ENCODE measurements around the gene FOSL2.

FOSL2 gene

GRCh38 chr2:28349546-28350165 is 43.0 kb upstream of the FOSL2 start:
- Histone ChIP-seq H3K27ac (replicated peaks) (no peak overlapping the region), H3K4me3 (replicated peaks; ENCODE audit: insufficient read depth, low read length) (no peak overlapping the region), H3K27me3 (ENCODE audit: insufficient read depth, poor library complexity, severe bottlenecking) (no peaks in the 10 kb centered on the region)
- DNase-seq (ENCODE audit: low read depth in 1 of 2, low spot score in 1 of 2): no peak
- no peak for TF ChIP-seq GABPA (IDR thresholded peaks at IDR 0.05; ENCODE audit: low read depth)
- TF ChIP-seq SPI1 (IDR thresholded peaks at IDR 0.05; ENCODE audit: borderline replicate concordance, low read depth): no peak

DNA sequence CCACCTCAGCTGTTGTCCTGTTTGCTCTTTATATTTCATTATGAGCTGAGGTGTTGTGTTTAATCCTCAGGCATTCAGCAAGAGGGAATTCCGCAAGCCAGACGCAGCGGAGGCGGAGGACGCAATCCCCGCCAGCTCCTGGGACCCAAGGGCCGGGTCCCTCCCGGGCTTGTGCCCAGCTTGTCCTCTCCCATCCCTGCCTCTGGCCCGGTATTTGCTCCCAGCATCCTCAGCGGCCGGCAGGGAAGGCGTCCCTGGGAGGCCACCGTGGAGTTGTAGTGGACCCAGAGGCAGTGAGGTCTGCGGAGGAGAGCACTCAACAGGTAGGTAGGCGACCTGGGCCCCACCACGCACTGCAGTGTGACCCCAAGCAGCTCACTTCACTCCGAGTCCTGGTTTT is 42.5 kb upstream of the FOSL2 start:
- DNase-seq (ENCODE audit: low read depth in 1 of 2, low spot score in 1 of 2): no peak
- Histone ChIP-seq H3K4me3 (replicated peaks; ENCODE audit: insufficient read depth, low read length) (no peak overlapping the region), H3K27ac (replicated peaks) (no peak overlapping the region), H3K27me3 (ENCODE audit: insufficient read depth, poor library complexity, severe bottlenecking) (no peaks in the 10 kb centered on the region)
- TF ChIP-seq GABPA (IDR thresholded peaks at IDR 0.05; ENCODE audit: low read depth) (no peak), SPI1 (IDR thresholded peaks at IDR 0.05; ENCODE audit: borderline replicate concordance, low read depth) (no peak), POLR2AphosphoS5 (IDR thresholded peaks at IDR 0.05; ENCODE audit: low read depth) (no peak)
- TF ChIP-seq, protein P1, sequence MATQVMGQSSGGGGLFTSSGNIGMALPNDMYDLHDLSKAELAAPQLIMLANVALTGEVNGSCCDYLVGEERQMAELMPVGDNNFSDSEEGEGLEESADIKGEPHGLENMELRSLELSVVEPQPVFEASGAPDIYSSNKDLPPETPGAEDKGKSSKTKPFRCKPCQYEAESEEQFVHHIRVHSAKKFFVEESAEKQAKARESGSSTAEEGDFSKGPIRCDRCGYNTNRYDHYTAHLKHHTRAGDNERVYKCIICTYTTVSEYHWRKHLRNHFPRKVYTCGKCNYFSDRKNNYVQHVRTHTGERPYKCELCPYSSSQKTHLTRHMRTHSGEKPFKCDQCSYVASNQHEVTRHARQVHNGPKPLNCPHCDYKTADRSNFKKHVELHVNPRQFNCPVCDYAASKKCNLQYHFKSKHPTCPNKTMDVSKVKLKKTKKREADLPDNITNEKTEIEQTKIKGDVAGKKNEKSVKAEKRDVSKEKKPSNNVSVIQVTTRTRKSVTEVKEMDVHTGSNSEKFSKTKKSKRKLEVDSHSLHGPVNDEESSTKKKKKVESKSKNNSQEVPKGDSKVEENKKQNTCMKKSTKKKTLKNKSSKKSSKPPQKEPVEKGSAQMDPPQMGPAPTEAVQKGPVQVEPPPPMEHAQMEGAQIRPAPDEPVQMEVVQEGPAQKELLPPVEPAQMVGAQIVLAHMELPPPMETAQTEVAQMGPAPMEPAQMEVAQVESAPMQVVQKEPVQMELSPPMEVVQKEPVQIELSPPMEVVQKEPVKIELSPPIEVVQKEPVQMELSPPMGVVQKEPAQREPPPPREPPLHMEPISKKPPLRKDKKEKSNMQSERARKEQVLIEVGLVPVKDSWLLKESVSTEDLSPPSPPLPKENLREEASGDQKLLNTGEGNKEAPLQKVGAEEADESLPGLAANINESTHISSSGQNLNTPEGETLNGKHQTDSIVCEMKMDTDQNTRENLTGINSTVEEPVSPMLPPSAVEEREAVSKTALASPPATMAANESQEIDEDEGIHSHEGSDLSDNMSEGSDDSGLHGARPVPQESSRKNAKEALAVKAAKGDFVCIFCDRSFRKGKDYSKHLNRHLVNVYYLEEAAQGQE (IDR thresholded peaks at IDR 0.05; ENCODE audit: insufficient replicate concordance, low read depth): no peak
- TF ChIP-seq, protein P2, sequence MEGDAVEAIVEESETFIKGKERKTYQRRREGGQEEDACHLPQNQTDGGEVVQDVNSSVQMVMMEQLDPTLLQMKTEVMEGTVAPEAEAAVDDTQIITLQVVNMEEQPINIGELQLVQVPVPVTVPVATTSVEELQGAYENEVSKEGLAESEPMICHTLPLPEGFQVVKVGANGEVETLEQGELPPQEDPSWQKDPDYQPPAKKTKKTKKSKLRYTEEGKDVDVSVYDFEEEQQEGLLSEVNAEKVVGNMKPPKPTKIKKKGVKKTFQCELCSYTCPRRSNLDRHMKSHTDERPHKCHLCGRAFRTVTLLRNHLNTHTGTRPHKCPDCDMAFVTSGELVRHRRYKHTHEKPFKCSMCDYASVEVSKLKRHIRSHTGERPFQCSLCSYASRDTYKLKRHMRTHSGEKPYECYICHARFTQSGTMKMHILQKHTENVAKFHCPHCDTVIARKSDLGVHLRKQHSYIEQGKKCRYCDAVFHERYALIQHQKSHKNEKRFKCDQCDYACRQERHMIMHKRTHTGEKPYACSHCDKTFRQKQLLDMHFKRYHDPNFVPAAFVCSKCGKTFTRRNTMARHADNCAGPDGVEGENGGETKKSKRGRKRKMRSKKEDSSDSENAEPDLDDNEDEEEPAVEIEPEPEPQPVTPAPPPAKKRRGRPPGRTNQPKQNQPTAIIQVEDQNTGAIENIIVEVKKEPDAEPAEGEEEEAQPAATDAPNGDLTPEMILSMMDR (IDR thresholded peaks at IDR 0.05; ENCODE audit: insufficient read depth, low read length): no peak

DNA sequence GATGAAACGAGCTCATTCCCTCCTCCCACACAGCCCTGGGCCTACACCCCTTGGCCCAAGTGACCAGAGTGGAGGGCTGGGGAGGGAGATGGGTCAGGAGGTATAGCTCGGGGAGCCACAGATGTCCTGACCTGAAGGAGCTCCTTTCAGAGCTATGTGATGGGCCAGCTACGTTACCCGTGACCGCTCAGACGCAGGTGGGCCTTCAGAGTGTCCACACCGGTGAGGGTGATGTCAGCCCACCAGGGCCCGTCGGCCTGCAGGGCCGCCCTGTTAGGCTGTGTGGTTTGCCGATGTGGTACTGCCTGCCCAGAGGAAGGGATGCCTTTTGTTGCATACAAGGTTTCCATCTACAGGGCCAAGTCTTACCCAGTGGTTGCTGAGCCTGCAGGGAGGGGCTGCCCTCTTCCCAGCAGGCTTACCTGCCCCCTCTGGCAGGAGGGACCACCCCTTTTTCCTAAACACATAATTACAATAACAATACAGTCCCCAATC is 41.8 kb upstream of the FOSL2 start:
- Histone ChIP-seq H3K27ac (replicated peaks) (no peak overlapping the region), H3K4me3 (replicated peaks; ENCODE audit: insufficient read depth, low read length) (no peak overlapping the region), H3K27me3 (ENCODE audit: insufficient read depth, poor library complexity, severe bottlenecking) (no peaks in the 10 kb centered on the region)
- DNase-seq (ENCODE audit: low read depth in 1 of 2, low spot score in 1 of 2): no peak
- no peak for TF ChIP-seq GABPA (IDR thresholded peaks at IDR 0.05; ENCODE audit: low read depth)
- TF ChIP-seq, protein P2 (IDR thresholded peaks at IDR 0.05; ENCODE audit: insufficient read depth, low read length): no peak
- no peak for TF ChIP-seq SPI1 (IDR thresholded peaks at IDR 0.05; ENCODE audit: borderline replicate concordance, low read depth)
- TF ChIP-seq, protein P1 (IDR thresholded peaks at IDR 0.05; ENCODE audit: insufficient replicate concordance, low read depth): no peak
- no peak for TF ChIP-seq POLR2AphosphoS5 (IDR thresholded peaks at IDR 0.05; ENCODE audit: low read depth)

DNA sequence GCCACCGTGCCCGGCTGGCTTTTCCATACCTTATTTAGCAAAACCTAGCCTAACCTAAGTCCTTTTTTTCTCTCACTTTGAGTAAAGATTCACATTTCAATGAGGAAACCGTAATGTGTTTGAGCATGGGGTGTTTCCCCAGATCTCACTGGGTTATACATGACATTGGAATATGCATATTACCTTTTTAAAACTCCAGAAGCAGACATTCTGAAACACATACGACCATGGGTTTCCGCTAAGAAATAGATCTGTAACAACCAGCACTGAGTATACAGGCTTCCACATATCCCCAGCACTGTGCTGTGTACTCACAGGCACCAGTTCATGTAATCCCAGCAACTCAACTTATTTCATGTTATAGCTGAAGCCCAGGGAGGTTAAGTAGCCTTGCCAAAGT is 41.0 kb upstream of the FOSL2 start:
- no peaks in the 10 kb centered on the region for H3K27me3 ChIP-seq (ENCODE audit: insufficient read depth, poor library complexity, severe bottlenecking)

More for the DNA sequence above, 41.0 kb upstream of the FOSL2 start:
- Histone ChIP-seq H3K4me3 (replicated peaks; ENCODE audit: insufficient read depth, low read length) (no peak overlapping the region), H3K27ac (replicated peaks) (no peak overlapping the region)
- TF ChIP-seq SPI1 (IDR thresholded peaks at IDR 0.05; ENCODE audit: borderline replicate concordance, low read depth) (no peak), GABPA (IDR thresholded peaks at IDR 0.05; ENCODE audit: low read depth) (no peak), POLR2AphosphoS5 (IDR thresholded peaks at IDR 0.05; ENCODE audit: low read depth) (no peak)
- TF ChIP-seq, protein P1 (IDR thresholded peaks at IDR 0.05; ENCODE audit: insufficient replicate concordance, low read depth): no peak
- TF ChIP-seq, protein P2 (IDR thresholded peaks at IDR 0.05; ENCODE audit: insufficient read depth, low read length): no peak
- no peak for DNase-seq (ENCODE audit: low read depth in 1 of 2, low spot score in 1 of 2)

Data from HL-60 (cell line).